Limb (tissue), 2 donors: ENCODE data around the gene ADAMTS4.
"Not testable (repeated sequence)": the region's sequence is repeated elsewhere in the genome, so short reads cannot be mapped to it uniquely, and the experiment has no call there.

Experiments
- DNase-seq, 2 donors: peaks; one replicate each; pipeline ENCODE4 v3.0.0-alpha.2; 2016; ENCODE audit errors: extremely low spot score in 2 of 2

ADAMTS4 gene, protein sequence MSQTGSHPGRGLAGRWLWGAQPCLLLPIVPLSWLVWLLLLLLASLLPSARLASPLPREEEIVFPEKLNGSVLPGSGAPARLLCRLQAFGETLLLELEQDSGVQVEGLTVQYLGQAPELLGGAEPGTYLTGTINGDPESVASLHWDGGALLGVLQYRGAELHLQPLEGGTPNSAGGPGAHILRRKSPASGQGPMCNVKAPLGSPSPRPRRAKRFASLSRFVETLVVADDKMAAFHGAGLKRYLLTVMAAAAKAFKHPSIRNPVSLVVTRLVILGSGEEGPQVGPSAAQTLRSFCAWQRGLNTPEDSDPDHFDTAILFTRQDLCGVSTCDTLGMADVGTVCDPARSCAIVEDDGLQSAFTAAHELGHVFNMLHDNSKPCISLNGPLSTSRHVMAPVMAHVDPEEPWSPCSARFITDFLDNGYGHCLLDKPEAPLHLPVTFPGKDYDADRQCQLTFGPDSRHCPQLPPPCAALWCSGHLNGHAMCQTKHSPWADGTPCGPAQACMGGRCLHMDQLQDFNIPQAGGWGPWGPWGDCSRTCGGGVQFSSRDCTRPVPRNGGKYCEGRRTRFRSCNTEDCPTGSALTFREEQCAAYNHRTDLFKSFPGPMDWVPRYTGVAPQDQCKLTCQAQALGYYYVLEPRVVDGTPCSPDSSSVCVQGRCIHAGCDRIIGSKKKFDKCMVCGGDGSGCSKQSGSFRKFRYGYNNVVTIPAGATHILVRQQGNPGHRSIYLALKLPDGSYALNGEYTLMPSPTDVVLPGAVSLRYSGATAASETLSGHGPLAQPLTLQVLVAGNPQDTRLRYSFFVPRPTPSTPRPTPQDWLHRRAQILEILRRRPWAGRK

GRCh38 chr1:161198897-161199431 lies at the start of gene ADAMTS4:
ADAMTS4 (minus strand) TSS chr1:161199054; CDS start chr1:161198627, 427 bp downstream.
- DNase-seq, result peak; percentile 72 to 77

GRCh38 chr1:161244888-161245287 lies 46.0 kb upstream of the ADAMTS4 start:
- DNase-seq, result no peak

- DNase-seq, result no peak
Observed at GRCh38 chr1:161242313-161242712, 43.5 kb upstream of the ADAMTS4 start.

- no peak for DNase-seq
Observed at GRCh38 chr1:161241682-161242081, 42.8 kb upstream of the ADAMTS4 start.

GRCh38 chr1:161238039-161238473 lies 39.2 kb upstream of the ADAMTS4 start, which contains the start of gene NR1I3:
NR1I3 (minus strand) TSS chr1:161238203; CDS start chr1:161236565, 1,638 bp downstream.
- no peak for DNase-seq

GRCh38 chr1:161235957-161236775 lies 37.3 kb upstream of the ADAMTS4 start:
- DNase-seq, result no peak

DNA sequence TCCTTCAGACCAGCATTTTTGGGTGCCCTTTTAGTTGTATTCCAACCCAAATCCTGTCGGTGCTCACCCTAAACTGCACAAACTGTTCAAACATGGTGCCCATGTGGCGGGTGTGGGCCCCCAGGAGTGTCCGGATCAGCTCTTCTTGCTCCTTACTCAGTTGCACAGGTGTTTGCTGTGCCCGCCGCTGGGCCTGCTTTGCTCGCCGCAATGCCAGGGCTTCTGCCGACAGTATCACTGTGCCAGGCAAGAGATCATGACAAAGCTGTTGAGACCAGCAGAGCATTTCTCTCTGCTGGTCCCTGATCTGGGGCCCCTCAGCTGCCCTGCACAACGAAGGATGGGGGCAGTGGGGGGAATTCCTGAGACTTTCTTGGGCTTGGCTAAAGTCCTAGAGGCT lies 34.2 kb upstream of the ADAMTS4 start:
- no peak for DNase-seq

GRCh38 chr1:161230762-161231161 lies 31.9 kb upstream of the ADAMTS4 start:
- no peak for DNase-seq

- no peak for DNase-seq
Observed at GRCh38 chr1:161229896-161230295, 31.0 kb upstream of the ADAMTS4 start.

GRCh38 chr1:161228032-161228431 lies 29.2 kb upstream of the ADAMTS4 start:
- DNase-seq, result no peak

GRCh38 chr1:161227196-161227871 lies 28.5 kb upstream of the ADAMTS4 start:
- DNase-seq, result peak; percentile 76 to 85

- no peak for DNase-seq
Observed at GRCh38 chr1:161226759-161227158, 27.9 kb upstream of the ADAMTS4 start.

DNA sequence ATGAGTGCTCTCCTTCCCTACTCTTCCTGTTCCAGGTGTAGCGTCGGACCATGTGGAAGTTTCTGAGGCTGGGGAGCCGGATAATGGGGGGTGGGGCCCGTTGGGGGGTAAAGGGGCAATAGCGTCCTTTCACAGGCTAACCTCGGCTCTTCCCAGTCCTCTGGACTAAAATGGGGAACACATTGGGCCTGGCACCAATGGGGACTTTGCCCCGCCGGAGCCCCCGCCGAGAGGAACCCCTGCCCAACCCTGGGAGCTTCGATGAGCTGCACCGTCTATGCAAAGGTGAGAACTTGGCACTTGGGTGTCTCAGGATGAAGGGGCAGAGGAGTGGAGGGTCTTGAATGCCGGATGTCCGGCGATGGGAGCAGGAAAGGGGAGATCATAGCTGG lies 27.5 kb upstream of the ADAMTS4 start:
- no peak for DNase-seq

DNA sequence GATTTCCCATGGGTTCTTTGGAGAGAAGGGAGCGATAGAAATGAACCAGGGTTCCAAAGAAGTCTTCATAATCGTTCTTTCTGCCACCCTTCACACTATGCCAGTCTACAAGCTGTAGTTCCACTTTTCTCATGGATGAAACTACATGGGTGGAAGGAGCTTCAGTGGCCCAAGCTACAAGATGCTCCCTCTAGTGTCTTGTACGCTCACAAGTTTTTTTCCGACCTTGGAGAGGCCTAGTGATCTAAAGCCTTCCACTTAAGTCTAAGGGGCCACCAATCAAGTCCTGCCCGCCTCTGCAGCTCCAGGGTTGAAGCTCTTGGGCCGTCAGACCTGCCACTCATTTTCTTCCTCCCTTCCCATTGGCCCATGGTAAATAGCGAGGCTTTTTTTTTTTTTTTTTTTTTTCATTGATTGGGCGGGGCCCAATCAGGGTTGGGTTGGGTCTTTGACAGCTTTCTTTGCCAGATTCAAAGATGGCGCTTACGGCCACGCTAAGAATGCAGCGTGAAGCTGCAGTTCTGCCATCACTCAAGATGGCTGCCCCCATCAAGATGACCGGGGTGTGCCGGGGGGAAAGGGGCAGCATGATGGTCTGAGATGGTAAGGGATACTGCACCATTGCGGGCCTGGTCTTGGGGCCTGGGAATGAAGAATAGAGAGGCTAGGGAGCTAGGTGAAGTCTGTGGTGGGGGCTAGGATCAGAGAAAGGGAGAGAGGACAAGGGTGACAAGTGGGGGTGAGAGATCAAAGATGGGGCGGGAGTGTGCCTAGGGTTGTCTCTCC lies 26.9 kb upstream of the ADAMTS4 start, which contains the start of gene TOMM40L:
Gene TOMM40L (plus strand): TSS at position 527 of the 786 bp plus-strand sequence. CDS start 430 bp downstream, outside the sequence.
- peak; percentile 87 to 92 for DNase-seq

- no peak for DNase-seq
Observed at GRCh38 chr1:161225178-161225533, 26.3 kb upstream of the ADAMTS4 start.

GRCh38 chr1:161224695-161225087 lies 25.8 kb upstream of the ADAMTS4 start:
- DNase-seq, result not testable (repeated sequence)

DNA sequence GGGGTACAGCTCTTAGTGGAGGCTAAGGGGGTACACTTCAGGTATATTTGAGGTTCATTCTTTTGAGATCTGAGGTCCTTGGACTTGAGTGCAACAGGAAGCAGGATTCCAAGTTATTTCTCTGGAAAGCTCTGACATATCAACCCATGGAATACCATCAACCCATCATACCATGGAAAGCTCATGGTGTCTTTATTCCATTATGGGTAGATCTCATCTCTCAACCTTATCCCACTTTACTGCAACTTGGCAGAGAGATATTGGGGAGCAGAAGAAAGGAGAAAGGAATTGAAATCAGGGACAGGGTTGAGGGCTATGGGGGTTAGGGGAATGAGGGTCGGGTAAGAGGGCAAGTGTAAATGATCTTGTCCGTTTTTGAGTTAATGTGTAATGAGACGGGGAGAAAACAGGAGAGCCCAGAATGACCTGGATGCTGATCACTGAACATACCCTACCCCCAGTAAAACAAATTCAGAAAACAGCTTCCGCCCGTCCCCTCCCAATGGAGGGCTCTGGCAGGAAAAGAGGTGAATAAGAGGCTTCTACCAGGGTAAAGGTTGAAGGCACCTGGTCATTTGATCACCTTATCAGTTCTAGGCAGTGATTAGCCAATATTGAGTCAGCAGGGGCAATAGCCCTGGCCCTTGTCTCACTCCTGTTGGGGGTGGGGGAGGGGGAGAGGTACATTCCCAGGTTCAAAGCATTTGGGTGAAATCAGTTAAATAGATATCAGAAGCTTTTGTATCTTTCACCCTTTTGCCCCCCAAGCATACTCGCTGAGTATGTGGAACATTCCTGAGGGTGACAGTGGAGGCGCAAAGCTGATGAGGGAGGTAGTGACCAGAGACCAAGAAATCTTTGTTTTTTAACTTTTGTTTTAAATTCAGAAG lies 25.2 kb upstream of the ADAMTS4 start:
- no peak for DNase-seq

GRCh38 chr1:161222175-161223019 lies 23.5 kb upstream of the ADAMTS4 start:
- no peak for DNase-seq
